ENCODE measurements around the gene EGFL6.

The EGFL6 gene

DNA sequence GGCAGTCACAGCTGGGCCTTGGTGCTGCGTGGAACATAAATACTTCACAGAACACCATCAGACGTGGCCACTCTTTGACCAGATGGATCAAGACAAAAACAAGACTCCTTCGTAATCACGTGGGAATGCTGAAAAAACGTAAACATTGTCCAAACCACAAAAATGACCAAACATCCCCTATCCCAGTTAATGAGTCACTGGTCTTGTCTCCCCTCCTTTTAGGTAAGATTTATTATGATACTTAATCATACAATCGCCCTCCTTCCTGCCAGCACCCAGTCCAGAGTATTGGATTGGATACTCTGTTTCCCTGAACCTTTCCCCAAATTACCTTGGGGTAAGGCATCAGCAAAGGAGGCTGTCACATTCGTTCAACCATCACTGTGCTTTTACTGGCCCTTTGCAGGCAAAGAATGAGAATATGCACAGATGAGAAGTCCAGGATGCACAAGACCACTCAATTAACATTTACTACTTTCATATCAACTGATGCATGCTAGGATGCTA is 82.9 kb downstream of the EGFL6 start (continued):
- TF ChIP-seq ZEB2 (tag by site-specific recombination; IDR thresholded peaks at IDR 0.05) (peak; percentile 91), ZFP37 (tag by site-specific recombination; IDR thresholded peaks at IDR 0.05) (0 out of 2 replicates have a peak, but pooled peaks have one; percentile 25), ZNF600 (tag by site-specific recombination; IDR thresholded peaks at IDR 0.05) (peak; percentile 66), ZNF473 (tag by site-specific recombination; IDR thresholded peaks at IDR 0.05) (no peak), KLF16 (tag by site-specific recombination; IDR thresholded peaks at IDR 0.05) (no peak), WT1 (tag by site-specific recombination; IDR thresholded peaks at IDR 0.05) (peak; percentile 82; the same call in 1 of the 2 replicates), ZFP69B (tag by site-specific recombination; IDR thresholded peaks at IDR 0.05) (no peak; the same call in 1 of the 2 replicates), ZNF660 (tag by site-specific recombination; IDR thresholded peaks at IDR 0.05) (0 out of 2 replicates have a peak, but pooled peaks have one; percentile 26), ZIC2 (tag by site-specific recombination; IDR thresholded peaks at IDR 0.05) (no peak), ZNF16 (tag by site-specific recombination; IDR thresholded peaks at IDR 0.05; ENCODE audit: low read depth) (no peak), ZBTB1 (tag by site-specific recombination; IDR thresholded peaks at IDR 0.05) (0 out of 2 replicates have a peak, but pooled peaks have one; percentile 64), KLF1 (tag by site-specific recombination; IDR thresholded peaks at IDR 0.05) (no peak), ZBTB48 (tag by site-specific recombination; IDR thresholded peaks at IDR 0.05) (no peak; the same call in 1 of the 2 replicates), ZNF548 (tag by site-specific recombination; IDR thresholded peaks at IDR 0.05) (no peak), ZNF350 (tag by site-specific recombination; IDR thresholded peaks at IDR 0.05) (no peak), FEZF1 (tag by site-specific recombination; IDR thresholded peaks at IDR 0.05) (peak; percentile 90), ZNF549 (tag by site-specific recombination; IDR thresholded peaks at IDR 0.05) (no peak)
- TF ChIP-seq, protein P1, sequence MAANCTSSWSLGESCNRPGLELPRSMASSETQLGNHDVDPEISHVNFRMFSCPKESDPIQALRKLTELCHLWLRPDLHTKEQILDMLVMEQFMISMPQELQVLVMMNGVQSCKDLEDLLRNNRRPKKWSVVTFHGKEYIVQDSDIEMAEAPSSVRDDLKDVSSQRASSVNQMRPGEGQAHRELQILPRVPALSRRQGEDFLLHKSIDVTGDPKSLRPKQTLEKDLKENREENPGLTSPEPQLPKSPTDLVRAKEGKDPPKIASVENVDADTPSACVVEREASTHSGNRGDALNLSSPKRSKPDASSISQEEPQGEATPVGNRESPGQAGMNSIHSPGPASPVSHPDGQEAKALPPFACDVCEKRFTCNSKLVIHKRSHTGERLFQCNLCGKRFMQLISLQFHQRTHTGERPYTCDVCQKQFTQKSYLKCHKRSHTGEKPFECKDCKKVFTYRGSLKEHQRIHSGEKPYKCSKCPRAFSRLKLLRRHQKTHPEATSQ (tag by site-specific recombination; IDR thresholded peaks at IDR 0.05): no peak
- TF ChIP-seq, protein P2, sequence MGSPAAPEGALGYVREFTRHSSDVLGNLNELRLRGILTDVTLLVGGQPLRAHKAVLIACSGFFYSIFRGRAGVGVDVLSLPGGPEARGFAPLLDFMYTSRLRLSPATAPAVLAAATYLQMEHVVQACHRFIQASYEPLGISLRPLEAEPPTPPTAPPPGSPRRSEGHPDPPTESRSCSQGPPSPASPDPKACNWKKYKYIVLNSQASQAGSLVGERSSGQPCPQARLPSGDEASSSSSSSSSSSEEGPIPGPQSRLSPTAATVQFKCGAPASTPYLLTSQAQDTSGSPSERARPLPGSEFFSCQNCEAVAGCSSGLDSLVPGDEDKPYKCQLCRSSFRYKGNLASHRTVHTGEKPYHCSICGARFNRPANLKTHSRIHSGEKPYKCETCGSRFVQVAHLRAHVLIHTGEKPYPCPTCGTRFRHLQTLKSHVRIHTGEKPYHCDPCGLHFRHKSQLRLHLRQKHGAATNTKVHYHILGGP (tag by site-specific recombination; IDR thresholded peaks at IDR 0.05): no peak
- TF ChIP-seq, protein P3, sequence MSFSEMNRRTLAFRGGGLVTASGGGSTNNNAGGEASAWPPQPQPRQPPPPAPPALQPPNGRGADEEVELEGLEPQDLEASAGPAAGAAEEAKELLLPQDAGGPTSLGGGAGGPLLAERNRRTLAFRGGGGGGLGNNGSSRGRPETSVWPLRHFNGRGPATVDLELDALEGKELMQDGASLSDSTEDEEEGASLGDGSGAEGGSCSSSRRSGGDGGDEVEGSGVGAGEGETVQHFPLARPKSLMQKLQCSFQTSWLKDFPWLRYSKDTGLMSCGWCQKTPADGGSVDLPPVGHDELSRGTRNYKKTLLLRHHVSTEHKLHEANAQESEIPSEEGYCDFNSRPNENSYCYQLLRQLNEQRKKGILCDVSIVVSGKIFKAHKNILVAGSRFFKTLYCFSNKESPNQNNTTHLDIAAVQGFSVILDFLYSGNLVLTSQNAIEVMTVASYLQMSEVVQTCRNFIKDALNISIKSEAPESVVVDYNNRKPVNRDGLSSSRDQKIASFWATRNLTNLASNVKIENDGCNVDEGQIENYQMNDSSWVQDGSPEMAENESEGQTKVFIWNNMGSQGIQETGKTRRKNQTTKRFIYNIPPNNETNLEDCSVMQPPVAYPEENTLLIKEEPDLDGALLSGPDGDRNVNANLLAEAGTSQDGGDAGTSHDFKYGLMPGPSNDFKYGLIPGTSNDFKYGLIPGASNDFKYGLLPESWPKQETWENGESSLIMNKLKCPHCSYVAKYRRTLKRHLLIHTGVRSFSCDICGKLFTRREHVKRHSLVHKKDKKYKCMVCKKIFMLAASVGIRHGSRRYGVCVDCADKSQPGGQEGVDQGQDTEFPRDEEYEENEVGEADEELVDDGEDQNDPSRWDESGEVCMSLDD (tag by site-specific recombination; IDR thresholded peaks at IDR 0.05): no peak
- TF ChIP-seq, protein P4, sequence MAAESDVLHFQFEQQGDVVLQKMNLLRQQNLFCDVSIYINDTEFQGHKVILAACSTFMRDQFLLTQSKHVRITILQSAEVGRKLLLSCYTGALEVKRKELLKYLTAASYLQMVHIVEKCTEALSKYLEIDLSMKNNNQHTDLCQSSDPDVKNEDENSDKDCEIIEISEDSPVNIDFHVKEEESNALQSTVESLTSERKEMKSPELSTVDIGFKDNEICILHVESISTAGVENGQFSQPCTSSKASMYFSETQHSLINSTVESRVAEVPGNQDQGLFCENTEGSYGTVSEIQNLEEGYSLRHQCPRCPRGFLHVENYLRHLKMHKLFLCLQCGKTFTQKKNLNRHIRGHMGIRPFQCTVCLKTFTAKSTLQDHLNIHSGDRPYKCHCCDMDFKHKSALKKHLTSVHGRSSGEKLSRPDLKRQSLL (tag by site-specific recombination; IDR thresholded peaks at IDR 0.05): no peak
- TF ChIP-seq, protein P5, sequence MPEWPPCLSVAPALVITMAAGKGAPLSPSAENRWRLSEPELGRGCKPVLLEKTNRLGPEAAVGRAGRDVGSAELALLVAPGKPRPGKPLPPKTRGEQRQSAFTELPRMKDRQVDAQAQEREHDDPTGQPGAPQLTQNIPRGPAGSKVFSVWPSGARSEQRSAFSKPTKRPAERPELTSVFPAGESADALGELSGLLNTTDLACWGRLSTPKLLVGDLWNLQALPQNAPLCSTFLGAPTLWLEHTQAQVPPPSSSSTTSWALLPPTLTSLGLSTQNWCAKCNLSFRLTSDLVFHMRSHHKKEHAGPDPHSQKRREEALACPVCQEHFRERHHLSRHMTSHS (tag by site-specific recombination; IDR thresholded peaks at IDR 0.05): peak; percentile 68; the same call in 1 of the 2 replicates
- TF ChIP-seq, protein P6, sequence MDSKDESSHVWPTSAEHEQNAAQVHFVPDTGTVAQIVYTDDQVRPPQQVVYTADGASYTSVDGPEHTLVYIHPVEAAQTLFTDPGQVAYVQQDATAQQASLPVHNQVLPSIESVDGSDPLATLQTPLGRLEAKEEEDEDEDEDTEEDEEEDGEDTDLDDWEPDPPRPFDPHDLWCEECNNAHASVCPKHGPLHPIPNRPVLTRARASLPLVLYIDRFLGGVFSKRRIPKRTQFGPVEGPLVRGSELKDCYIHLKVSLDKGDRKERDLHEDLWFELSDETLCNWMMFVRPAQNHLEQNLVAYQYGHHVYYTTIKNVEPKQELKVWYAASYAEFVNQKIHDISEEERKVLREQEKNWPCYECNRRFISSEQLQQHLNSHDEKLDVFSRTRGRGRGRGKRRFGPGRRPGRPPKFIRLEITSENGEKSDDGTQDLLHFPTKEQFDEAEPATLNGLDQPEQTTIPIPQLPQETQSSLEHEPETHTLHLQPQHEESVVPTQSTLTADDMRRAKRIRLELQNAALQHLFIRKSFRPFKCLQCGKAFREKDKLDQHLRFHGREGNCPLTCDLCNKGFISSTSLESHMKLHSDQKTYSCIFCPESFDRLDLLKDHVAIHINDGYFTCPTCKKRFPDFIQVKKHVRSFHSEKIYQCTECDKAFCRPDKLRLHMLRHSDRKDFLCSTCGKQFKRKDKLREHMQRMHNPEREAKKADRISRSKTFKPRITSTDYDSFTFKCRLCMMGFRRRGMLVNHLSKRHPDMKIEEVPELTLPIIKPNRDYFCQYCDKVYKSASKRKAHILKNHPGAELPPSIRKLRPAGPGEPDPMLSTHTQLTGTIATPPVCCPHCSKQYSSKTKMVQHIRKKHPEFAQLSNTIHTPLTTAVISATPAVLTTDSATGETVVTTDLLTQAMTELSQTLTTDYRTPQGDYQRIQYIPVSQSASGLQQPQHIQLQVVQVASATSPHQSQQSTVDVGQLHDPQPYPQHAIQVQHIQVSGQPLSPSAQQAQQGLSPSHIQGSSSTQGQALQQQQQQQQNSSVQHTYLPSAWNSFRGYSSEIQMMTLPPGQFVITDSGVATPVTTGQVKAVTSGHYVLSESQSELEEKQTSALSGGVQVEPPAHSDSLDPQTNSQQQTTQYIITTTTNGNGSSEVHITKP (tag by site-specific recombination; IDR thresholded peaks at IDR 0.05): peak; percentile 72; the same call in 1 of the 2 replicates
- TF ChIP-seq, protein P7, sequence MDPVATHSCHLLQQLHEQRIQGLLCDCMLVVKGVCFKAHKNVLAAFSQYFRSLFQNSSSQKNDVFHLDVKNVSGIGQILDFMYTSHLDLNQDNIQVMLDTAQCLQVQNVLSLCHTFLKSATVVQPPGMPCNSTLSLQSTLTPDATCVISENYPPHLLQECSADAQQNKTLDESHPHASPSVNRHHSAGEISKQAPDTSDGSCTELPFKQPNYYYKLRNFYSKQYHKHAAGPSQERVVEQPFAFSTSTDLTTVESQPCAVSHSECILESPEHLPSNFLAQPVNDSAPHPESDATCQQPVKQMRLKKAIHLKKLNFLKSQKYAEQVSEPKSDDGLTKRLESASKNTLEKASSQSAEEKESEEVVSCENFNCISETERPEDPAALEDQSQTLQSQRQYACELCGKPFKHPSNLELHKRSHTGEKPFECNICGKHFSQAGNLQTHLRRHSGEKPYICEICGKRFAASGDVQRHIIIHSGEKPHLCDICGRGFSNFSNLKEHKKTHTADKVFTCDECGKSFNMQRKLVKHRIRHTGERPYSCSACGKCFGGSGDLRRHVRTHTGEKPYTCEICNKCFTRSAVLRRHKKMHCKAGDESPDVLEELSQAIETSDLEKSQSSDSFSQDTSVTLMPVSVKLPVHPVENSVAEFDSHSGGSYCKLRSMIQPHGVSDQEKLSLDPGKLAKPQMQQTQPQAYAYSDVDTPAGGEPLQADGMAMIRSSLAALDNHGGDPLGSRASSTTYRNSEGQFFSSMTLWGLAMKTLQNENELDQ (tag by site-specific recombination; IDR thresholded peaks at IDR 0.05; ENCODE audit: low read depth): no peak
- TF ChIP-seq, protein P8, sequence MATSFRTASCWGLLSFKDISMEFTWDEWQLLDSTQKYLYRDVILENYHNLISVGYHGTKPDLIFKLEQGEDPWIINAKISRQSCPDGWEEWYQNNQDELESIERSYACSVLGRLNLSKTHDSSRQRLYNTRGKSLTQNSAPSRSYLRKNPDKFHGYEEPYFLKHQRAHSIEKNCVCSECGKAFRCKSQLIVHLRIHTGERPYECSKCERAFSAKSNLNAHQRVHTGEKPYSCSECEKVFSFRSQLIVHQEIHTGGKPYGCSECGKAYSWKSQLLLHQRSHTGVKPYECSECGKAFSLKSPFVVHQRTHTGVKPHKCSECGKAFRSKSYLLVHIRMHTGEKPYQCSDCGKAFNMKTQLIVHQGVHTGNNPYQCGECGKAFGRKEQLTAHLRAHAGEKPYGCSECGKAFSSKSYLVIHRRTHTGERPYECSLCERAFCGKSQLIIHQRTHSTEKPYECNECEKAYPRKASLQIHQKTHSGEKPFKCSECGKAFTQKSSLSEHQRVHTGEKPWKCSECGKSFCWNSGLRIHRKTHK (tag by site-specific recombination; IDR thresholded peaks at IDR 0.05): no peak
